HG02973 (cell line): ENCODE data around the gene APBB1.

Source experiments
- ATAC-seq: cut with Tn5 transposase; IDR thresholded peaks from one replicate; pipeline ENCODE4 v1.9.1; 2021; ENCODE audit warnings: moderate library complexity; ENCODE audit not compliant: unreplicated experiment

The APBB1 gene

DNA sequence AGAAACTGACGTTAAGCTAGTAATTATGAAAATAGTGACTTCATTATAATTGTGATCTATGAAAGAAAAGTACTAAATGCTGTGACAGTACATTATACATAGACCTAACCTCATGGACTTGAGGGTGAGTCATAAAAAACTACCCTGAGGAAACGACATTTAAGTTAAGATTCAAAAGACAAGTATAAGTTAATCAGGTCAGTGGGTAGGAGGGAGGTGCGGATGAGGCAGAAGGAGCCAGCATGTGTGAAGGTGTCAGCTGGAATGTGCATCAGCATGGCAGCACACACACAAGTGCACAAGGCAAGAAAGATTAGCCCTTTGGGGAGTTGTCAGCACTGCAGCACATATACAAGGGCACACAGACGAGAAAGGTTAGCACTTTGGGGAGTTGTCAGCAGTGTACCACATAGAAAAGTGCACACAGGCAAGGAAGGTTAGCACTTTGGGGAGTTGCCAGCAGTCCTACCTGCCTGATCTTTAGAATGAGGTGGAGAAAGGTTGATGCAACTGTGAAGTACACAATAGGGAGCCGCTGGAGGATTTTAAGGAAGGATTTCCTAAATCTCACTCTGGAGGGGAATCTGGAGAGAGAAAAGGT is 67.0 kb downstream of the APBB1 start:
- ATAC-seq, result no peak

DNA sequence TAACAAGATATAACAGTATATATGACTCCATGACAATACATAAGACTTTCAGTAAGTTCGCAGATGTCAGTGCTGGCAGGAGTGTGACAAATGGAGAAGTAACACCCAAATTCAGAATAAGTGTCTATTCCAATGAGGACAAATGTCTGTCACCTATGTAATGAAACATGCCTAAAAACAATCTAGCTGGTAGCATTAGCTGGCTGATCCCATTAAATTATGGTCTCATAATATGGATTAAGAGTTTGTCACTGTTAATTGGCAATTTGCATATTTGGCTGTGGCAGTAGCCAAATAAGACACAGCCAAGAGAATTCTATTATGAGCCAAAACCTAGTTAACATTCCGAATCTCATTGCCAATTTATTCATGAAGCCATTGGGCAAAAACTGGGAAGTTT is 68.4 kb downstream of the APBB1 start:
- no peak for ATAC-seq

DNA sequence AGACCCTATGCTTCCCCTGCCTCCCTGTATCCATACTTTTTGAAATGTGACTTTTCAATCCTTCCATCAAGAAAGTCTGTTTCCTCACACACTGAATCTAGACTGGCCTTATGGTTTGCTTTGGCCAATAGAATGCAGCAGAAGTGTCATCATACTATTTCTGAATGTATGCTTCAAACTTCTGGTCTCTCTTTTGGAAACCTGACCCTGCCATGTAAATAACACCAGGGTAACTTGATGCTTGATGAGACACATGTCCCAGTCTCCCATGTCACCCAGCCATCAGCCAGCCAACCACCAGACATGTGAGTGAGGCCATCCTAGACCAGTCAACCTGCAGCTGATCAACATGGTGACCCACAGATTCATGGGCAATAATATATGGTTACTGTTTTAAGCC is 68.9 kb downstream of the APBB1 start:
- no peak for ATAC-seq

DNA sequence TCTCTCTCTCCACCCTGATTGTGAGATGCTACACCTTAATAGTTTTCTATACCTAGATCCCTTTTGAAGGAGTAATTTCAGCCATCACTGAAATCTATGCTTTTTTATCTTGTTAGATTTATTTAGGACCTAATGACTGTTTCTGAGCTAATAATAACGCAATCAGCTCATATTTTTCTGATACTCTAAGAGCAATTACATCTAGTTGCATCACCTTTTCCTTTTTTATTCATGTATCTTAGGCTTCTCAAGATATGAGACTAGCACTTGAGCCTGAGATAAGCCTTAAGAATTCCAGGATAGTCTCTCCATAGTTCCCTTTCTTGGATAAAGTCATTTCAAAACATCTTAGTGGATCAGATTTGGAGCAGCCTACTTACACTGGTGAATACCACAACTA is 73.5 kb downstream of the APBB1 start:
- no peak for ATAC-seq
